ENCODE results near the gene INSC. TPM values are rescaled to one million over a fixed set of nuclear protein-coding genes. Genes with fewer than 3 reads are reported as not detected.

INSC gene
- total and polyA plus RNA-seq, 9 of the 15 experiments (the other 6 are each of a cell fraction or from before 2014, with no cell fraction given): not detected

GRCh38 chr11:15124528-15124927, 9.8 kb downstream of the INSC start:
- H3K27me3 ChIP-seq (ENCODE audit: control insufficient read depth in 2 of 2, insufficient read depth in 2 of 2, low read length in 2 of 2): peaks cover 0 to 4% of the 10 kb centered on the region in 2 experiments; a peak in 1 of 5 replicates
- H3K27ac ChIP-seq (ENCODE audit: extremely low read depth, low read depth, low read length): no peak overlapping the region
- H3K4me3 ChIP-seq: no peak overlapping the region
- H4K20me1 ChIP-seq (replicated peaks; ENCODE audit: control insufficient read depth, insufficient read depth, low read length): no peaks in the 10 kb centered on the region
- H3K36me3 ChIP-seq (ENCODE audit: control insufficient read depth, insufficient read depth, low read length): no peaks in the 10 kb centered on the region
- intact Hi-C loops (cut with micrococcal nuclease): no loop called here
- BruUV-seq (replicated peaks): no TSS peak
- DNase-seq (ENCODE audit: extremely low read depth in 1 of 4, low spot score in 3 of 4) (no peak), FAIRE-seq (no peak), ATAC-seq (no peak)
- H3K9ac ChIP-seq (ENCODE audit: insufficient read depth in 1 of 2, low read depth in 2 of 2, low read length in 2 of 2): no peak overlapping the region
- ChIA-PET POLR2A (interaction anchor here (0.7 to 1.4 kb wide), 2 partner anchors 10 to 40 kb away, joined by 3 to 6 read pairs; partner anchors contain the start of gene INSC), CTCF (ENCODE audit: low intra/inter-chr PET ratio) (no interaction called here)
- TF ChIP-seq FOXJ2 (tag; IDR thresholded peaks at IDR 0.05): no peak
- no peak for TF ChIP-seq HEY1 (CRISPR knock-in tag; IDR thresholded peaks at IDR 0.05; ENCODE audit: borderline replicate concordance)
- no peaks in the 10 kb centered on the region for H3K9me1 ChIP-seq (ENCODE audit: control insufficient read depth, insufficient read depth, low read length)
- no peaks in the 10 kb centered on the region for H3K4me1 ChIP-seq (replicated peaks in 1 of 2; ENCODE audit: control insufficient read depth in 2 of 2, insufficient read depth in 2 of 2, low read length in 2 of 2)
- in situ Hi-C loops (cut with MboI): no loop called here
- H2AFZ ChIP-seq (ENCODE audit: low read depth, low read length): no peak overlapping the region
- no peaks in the 10 kb centered on the region for H3K9me3 ChIP-seq (replicated peaks; ENCODE audit: control insufficient read depth, insufficient read depth, low read depth, low read length)
- no peak overlapping the region for H3K4me2 ChIP-seq (ENCODE audit: insufficient read depth, low read length)
- H3K79me2 ChIP-seq (ENCODE audit: control insufficient read depth, insufficient read depth, low read length): no peaks in the 10 kb centered on the region
- 0% methylated on average over 2 of the region's 2 CpGs for WGBS (ENCODE audit: insufficient coverage, low coverage, missing lambda C conversion rate)

DNA sequence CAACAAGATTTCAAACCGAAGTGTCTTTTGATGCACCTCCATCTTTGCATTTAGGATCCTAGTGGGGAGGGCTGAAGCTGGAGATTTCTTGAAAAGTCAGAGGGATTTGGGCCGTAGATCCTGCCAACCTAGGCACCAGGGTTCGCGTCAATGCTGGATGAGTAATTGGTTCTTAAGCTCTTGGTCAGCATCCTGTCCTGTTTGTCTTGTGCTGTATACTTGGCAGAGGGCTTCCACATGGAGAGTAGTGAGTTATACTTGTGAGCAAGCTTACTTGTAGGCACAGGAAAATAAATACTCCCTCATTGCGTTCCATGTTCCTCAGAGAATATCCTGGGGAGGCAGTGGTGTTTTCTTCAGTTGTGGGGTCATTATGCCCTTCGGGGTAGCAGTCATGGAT, 12.6 kb downstream of the INSC start:
- no TSS peak for BruUV-seq (replicated peaks)
- H3K4me1 ChIP-seq (replicated peaks in 1 of 2; ENCODE audit: control insufficient read depth in 2 of 2, insufficient read depth in 2 of 2, low read length in 2 of 2): no peaks in the 10 kb centered on the region
- H2AFZ ChIP-seq (ENCODE audit: low read depth, low read length): no peak overlapping the region
- 1% methylated on average over 6 of the region's 6 CpGs for WGBS (ENCODE audit: insufficient coverage, low coverage, missing lambda C conversion rate)
- H4K20me1 ChIP-seq (replicated peaks; ENCODE audit: control insufficient read depth, insufficient read depth, low read length): no peaks in the 10 kb centered on the region
- no peak overlapping the region for H3K27ac ChIP-seq (ENCODE audit: extremely low read depth, low read depth, low read length)
- no peak for FAIRE-seq
- H3K4me3 ChIP-seq: no peak overlapping the region
- no peak for ATAC-seq
- in situ Hi-C loops (cut with MboI): no loop called here
- H3K9ac ChIP-seq (ENCODE audit: insufficient read depth in 1 of 2, low read depth in 2 of 2, low read length in 2 of 2): no peak overlapping the region
- H3K79me2 ChIP-seq (ENCODE audit: control insufficient read depth, insufficient read depth, low read length): no peaks in the 10 kb centered on the region
- peaks cover 0 to 4% of the 10 kb centered on the region in 2 experiments; a peak in 1 of 5 replicates for H3K27me3 ChIP-seq (ENCODE audit: control insufficient read depth in 2 of 2, insufficient read depth in 2 of 2, low read length in 2 of 2)
- H3K9me1 ChIP-seq (ENCODE audit: control insufficient read depth, insufficient read depth, low read length): no peaks in the 10 kb centered on the region
- TF ChIP-seq KDM4B (IDR thresholded peaks at IDR 0.05; ENCODE audit: borderline replicate concordance in 2 of 2, low read depth in 1 of 2) (no peak), HMGXB4 (CRISPR knock-in tag; IDR thresholded peaks at IDR 0.05) (no peak), CBFB (CRISPR knock-in tag; IDR thresholded peaks at IDR 0.05) (no peak), PHTF2 (CRISPR knock-in tag; IDR thresholded peaks at IDR 0.05) (no peak), GTF2E2 (tag; IDR thresholded peaks at IDR 0.05) (no peak), SRF (CRISPR knock-in tag; IDR thresholded peaks at IDR 0.05) (no peak), ZNF12 (CRISPR knock-in tag; IDR thresholded peaks at IDR 0.05) (no peak), HMG20B (CRISPR knock-in tag; IDR thresholded peaks at IDR 0.05) (no peak), ZNF551 (CRISPR knock-in tag; IDR thresholded peaks at IDR 0.05) (no peak), SMARCB1 (IDR thresholded peaks at IDR 0.05; ENCODE audit: insufficient read length, low read depth) (no peak)
- H3K36me3 ChIP-seq (ENCODE audit: control insufficient read depth, insufficient read depth, low read length): no peaks in the 10 kb centered on the region
- H3K4me2 ChIP-seq (ENCODE audit: insufficient read depth, low read length): no peak overlapping the region
- POLR2A ChIA-PET: interaction anchor here (0.7 to 1.0 kb wide), 2 partner anchors 14 to 60 kb away, joined by 4 to 5 read pairs; no protein-coding TSS in a partner anchor
- no peaks in the 10 kb centered on the region for H3K9me3 ChIP-seq (replicated peaks; ENCODE audit: control insufficient read depth, insufficient read depth, low read depth, low read length)
- CTCF ChIA-PET (ENCODE audit: low intra/inter-chr PET ratio): no interaction called here
- intact Hi-C loops (cut with micrococcal nuclease): no loop called here
- DNase-seq (ENCODE audit: extremely low read depth in 1 of 4, low spot score in 3 of 4): no peak
